Stimulated activated CD8-positive, alpha-beta memory T cell treated with anti-CD3 and anti-CD28 coated beads, Interleukin-15, amount 100 ng/mL, for 48 hours (primary cell): ENCODE results near the gene CREB3L2.

Source experiments
- DNase-seq, 2 donors: peaks; one replicate each; pipeline ENCODE4 v3.0.0-alpha.2; 2020; ENCODE audit warnings: low read depth in 2 of 2

Gene CREB3L2

GRCh38 chr7:137898839-137899721 is 102.8 kb downstream of the CREB3L2 start:
- DNase-seq, result peak; percentile 55 to 72

GRCh38 chr7:137895301-137896221 is 106.3 kb downstream of the CREB3L2 start:
- peak in 1 of 2 donors; percentile 41 for DNase-seq

GRCh38 chr7:137893143-137893742 is 108.6 kb downstream of the CREB3L2 start:
- no peak for DNase-seq

- no peak for DNase-seq
Observed at GRCh38 chr7:137891016-137891655, 110.8 kb downstream of the CREB3L2 start.

- no peak for DNase-seq
Observed at GRCh38 chr7:137890449-137890921, 111.4 kb downstream of the CREB3L2 start.

- no peak for DNase-seq
Observed at GRCh38 chr7:137888241-137888640, 113.6 kb downstream of the CREB3L2 start.

- DNase-seq, result no peak
Observed at GRCh38 chr7:137886746-137887145, 115.1 kb downstream of the CREB3L2 start.

- DNase-seq, result no peak
Observed at GRCh38 chr7:137886281-137886680, 115.6 kb downstream of the CREB3L2 start.

- DNase-seq, result no peak
Observed at GRCh38 chr7:137885678-137886077, 116.2 kb downstream of the CREB3L2 start.

GRCh38 chr7:137882806-137883205 is 119.1 kb downstream of the CREB3L2 start:
- DNase-seq, result no peak

- no peak for DNase-seq
Observed at GRCh38 chr7:137882261-137882668, 119.6 kb downstream of the CREB3L2 start.

GRCh38 chr7:137881607-137882260 is 120.2 kb downstream of the CREB3L2 start:
- no peak for DNase-seq

- no peak for DNase-seq
Observed at GRCh38 chr7:137880432-137880831, 121.5 kb downstream of the CREB3L2 start.

GRCh38 chr7:137879357-137880158 is 122.3 kb downstream of the CREB3L2 start:
- no peak for DNase-seq

- no peak for DNase-seq
Observed at GRCh38 chr7:137878333-137878961, 123.4 kb downstream of the CREB3L2 start.

GRCh38 chr7:137877027-137877675 is 124.7 kb downstream of the CREB3L2 start:
- no peak for DNase-seq

GRCh38 chr7:137875746-137876145 is 126.1 kb downstream of the CREB3L2 start:
- no peak for DNase-seq

- no peak for DNase-seq
Observed at GRCh38 chr7:137873979-137874777, 127.7 kb downstream of the CREB3L2 start.
